Mesenchymal stem cell (in vitro differentiated cells and primary cell): Measurements from ENCODE around the gene LDLRAD3.

Experiments
- DNase-seq: peaks from one replicate; pipeline ENCODE4 v3.0.0-alpha.2; 2013
- H2AFZ ChIP-seq: one replicate; pipeline ENCODE4 v1.6.1; 2013; ENCODE audit warnings: low read depth, mild to moderate bottlenecking, control low read depth, inconsistent platforms, low read length, moderate library complexity
- H2AK5ac ChIP-seq: 2 replicates; pipeline ENCODE4 v1.6.1; 2013; ENCODE audit warnings: low read length, moderate library complexity, mild to moderate bottlenecking, inconsistent platforms; ENCODE audit not compliant: severe bottlenecking
- H2BK120ac ChIP-seq: one replicate; pipeline ENCODE4 v1.6.1; 2013; ENCODE audit warnings: low read depth, mild to moderate bottlenecking, inconsistent platforms, low read length, moderate library complexity
- H2BK12ac ChIP-seq, 2 experiments: one replicate each; pipeline ENCODE4 v1.6.1; 2013; ENCODE audit warnings: inconsistent platforms in 2 of 2, low read length in 2 of 2, mild to moderate bottlenecking in 2 of 2, moderate library complexity in 2 of 2, control low read depth in 1 of 2
- H2BK15ac ChIP-seq: one replicate; pipeline ENCODE4 v1.6.1; 2013; ENCODE audit warnings: mild to moderate bottlenecking, low read depth, inconsistent platforms; ENCODE audit not compliant: poor library complexity, severe bottlenecking
- H2BK5ac ChIP-seq: 2 replicates; pipeline ENCODE4 v1.6.1; 2013; ENCODE audit warnings: low read depth, mild to moderate bottlenecking, low read length, control low read depth, inconsistent platforms; ENCODE audit not compliant: poor library complexity, severe bottlenecking
- H3K14ac ChIP-seq, 2 experiments: one replicate each; pipeline ENCODE4 v1.6.1; 2013; ENCODE audit warnings: inconsistent platforms in 2 of 2, low read length in 2 of 2, control low read depth in 1 of 2, mild to moderate bottlenecking in 1 of 2, moderate library complexity in 1 of 2
- H3K18ac ChIP-seq, 2 experiments: one replicate each; pipeline ENCODE4 v1.6.1; 2013; ENCODE audit warnings: inconsistent platforms in 2 of 2, low read length in 2 of 2, control low read depth in 1 of 2, low read depth in 1 of 2, mild to moderate bottlenecking in 1 of 2
- H3K23ac ChIP-seq, 2 experiments: one replicate each; pipeline ENCODE4 v1.6.1; 2013; ENCODE audit warnings: inconsistent platforms in 2 of 2, low read length in 2 of 2, mild to moderate bottlenecking in 2 of 2, moderate library complexity in 2 of 2, control low read depth in 1 of 2
- H3K27ac ChIP-seq: 2 replicates; pipeline ENCODE4 v1.5.1; 2013; ENCODE audit warnings: mild to moderate bottlenecking, moderate library complexity, low read length, control low read depth, inconsistent platforms; ENCODE audit not compliant: poor library complexity, severe bottlenecking
- H3K27me3 ChIP-seq, 2 experiments: 2 replicates each; pipeline versions ENCODE4 v1.6.1 to v1.7.0; 2013; ENCODE audit warnings: low read length in 2 of 2, mild to moderate bottlenecking in 2 of 2, moderate library complexity in 2 of 2, control low read depth in 1 of 2, inconsistent platforms in 1 of 2; ENCODE audit not compliant: control insufficient read depth in 1 of 2, insufficient read depth in 1 of 2
- H3K36me3 ChIP-seq, 2 experiments: 2 replicates each; pipeline versions ENCODE4 v1.6.1 to v1.7.0; 2013; ENCODE audit warnings: low read length in 2 of 2, control low read depth in 1 of 2, inconsistent platforms in 1 of 2, low read depth in 1 of 2, mild to moderate bottlenecking in 1 of 2; ENCODE audit not compliant: insufficient read depth in 2 of 2, control insufficient read depth in 1 of 2
- H3K4ac ChIP-seq, 2 experiments: one replicate each; pipeline ENCODE4 v1.6.1; 2013; ENCODE audit warnings: inconsistent platforms in 2 of 2, low read length in 2 of 2, mild to moderate bottlenecking in 2 of 2, moderate library complexity in 2 of 2, control low read depth in 1 of 2, low read depth in 1 of 2
- H3K4me1 ChIP-seq: 2 replicates; pipeline ENCODE4 v1.6.1; 2013; ENCODE audit warnings: low read depth, low read length, control low read depth; ENCODE audit not compliant: control insufficient read depth, insufficient read depth
- H3K4me2 ChIP-seq: 2 replicates; pipeline ENCODE4 v1.6.1; 2013; ENCODE audit warnings: low read length, mild to moderate bottlenecking, inconsistent platforms; ENCODE audit not compliant: poor library complexity, severe bottlenecking
- H3K4me3 ChIP-seq, 2 experiments: 2 replicates each; pipeline versions ENCODE4 v1.5.1 to v1.7.0; 2013; ENCODE audit warnings: low read length in 2 of 2, mild to moderate bottlenecking in 2 of 2, control low read depth in 1 of 2, low read depth in 1 of 2; ENCODE audit not compliant: insufficient read depth in 1 of 2
- H3K79me1 ChIP-seq: replicated peaks from 2 replicates; pipeline ENCODE4 v1.6.1; 2013; ENCODE audit warnings: mild to moderate bottlenecking, control low read depth, low read length, inconsistent platforms; ENCODE audit not compliant: poor library complexity, severe bottlenecking
- H3K9ac ChIP-seq: 2 replicates; pipeline ENCODE4 v1.7.0; 2013; ENCODE audit warnings: mild to moderate bottlenecking, low read length, moderate library complexity
- H3K9me3 ChIP-seq: 2 replicates; pipeline ENCODE4 v1.7.0; 2013; ENCODE audit warnings: mild to moderate bottlenecking, low read length; ENCODE audit not compliant: control insufficient read depth
- H4K8ac ChIP-seq: one replicate; pipeline ENCODE4 v1.6.1; 2013; ENCODE audit warnings: inconsistent platforms, mild to moderate bottlenecking, low read length, moderate library complexity
- H4K91ac ChIP-seq: one replicate; pipeline ENCODE4 v1.6.1; 2013; ENCODE audit warnings: mild to moderate bottlenecking, low read length, inconsistent platforms
- WGBS: methylation state at CpG from one replicate; pipeline ENCODE4 v1.1.7; 2013; ENCODE audit warnings: mixed read lengths; 5-methylcytosine and 5-hydroxymethylcytosine counted together

The LDLRAD3 gene

DNA sequence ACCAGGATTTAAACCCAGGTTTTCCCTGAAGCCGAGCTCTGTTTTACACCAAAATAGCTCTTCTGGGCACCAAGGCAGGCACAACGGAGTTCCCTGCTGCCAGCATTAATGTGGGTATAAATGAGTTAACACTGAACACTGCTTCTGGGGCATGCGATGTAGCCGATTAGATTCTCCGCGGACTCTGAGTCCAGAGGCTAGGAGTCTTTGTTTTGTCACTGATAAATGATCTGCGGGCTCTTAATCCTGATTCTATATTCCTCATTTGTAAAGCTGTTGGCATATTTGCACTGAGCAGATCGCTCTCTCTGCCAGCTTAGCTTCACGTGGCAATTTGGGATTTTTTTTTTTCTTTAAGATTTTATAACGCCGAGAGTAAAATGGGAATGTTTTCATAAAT is 16.8 kb upstream of the LDLRAD3 start:
- Histone ChIP-seq H3K36me3 (no peaks in the 10 kb centered on the region), H4K8ac (no peak overlapping the region), H3K9me3 (peaks cover 2% of the 10 kb centered on the region), H2BK5ac (no peak overlapping the region), H3K9ac (peak overlapping the region; percentile 17), H3K4ac (no peak overlapping the region), H3K4me2 (no peak overlapping the region), H3K27ac (no peak overlapping the region), H2BK120ac (no peak overlapping the region), H3K23ac (no peak overlapping the region), H2BK15ac (no peak overlapping the region), H2AK5ac (no peak overlapping the region), H3K14ac (no peak overlapping the region), H3K4me1 (no peaks in the 10 kb centered on the region), H3K27me3 (no peaks in the 10 kb centered on the region), H3K4me3 (no peak overlapping the region), H4K91ac (no peak overlapping the region), H3K79me1 (no peaks in the 10 kb centered on the region), H3K18ac (no peak overlapping the region), H2AFZ (no peak overlapping the region), H2BK12ac (no peak overlapping the region)
- 80% methylated on average over 11 of the region's 11 CpGs for WGBS
- no peak for DNase-seq

DNA sequence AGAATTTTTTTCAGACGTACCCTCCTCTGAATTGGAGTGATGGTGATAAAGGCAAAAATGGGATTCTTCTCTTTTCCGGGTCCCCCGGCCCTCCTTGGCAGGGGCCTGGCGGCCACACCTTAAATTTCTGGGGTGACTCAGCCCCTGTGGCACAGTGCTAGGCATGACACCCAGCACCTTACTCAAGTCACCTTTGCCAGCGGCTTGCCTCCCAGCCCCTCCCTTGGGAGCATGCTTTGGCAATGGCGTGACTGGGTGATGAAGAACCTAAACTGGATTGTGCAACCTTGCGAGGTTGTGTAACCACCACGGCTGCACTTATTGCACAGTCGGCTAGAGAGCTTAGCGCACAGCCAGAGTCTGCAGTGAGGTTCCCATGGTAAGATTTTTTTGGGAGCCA is 16.2 kb upstream of the LDLRAD3 start:
- Histone ChIP-seq H2AFZ (no peak overlapping the region), H3K14ac (no peak overlapping the region), H3K4ac (no peak overlapping the region), H3K4me2 (no peak overlapping the region), H3K9me3 (peaks cover 2% of the 10 kb centered on the region), H2BK5ac (no peak overlapping the region), H3K9ac (peak overlapping the region; percentile 17), H3K27me3 (no peaks in the 10 kb centered on the region), H3K4me1 (no peaks in the 10 kb centered on the region), H3K36me3 (no peaks in the 10 kb centered on the region), H3K79me1 (no peaks in the 10 kb centered on the region), H3K27ac (no peak overlapping the region), H2BK15ac (no peak overlapping the region), H4K91ac (no peak overlapping the region), H2AK5ac (no peak overlapping the region), H4K8ac (no peak overlapping the region), H2BK12ac (peak overlapping the region in 1 of 2 experiments; percentile 25), H3K4me3 (no peak overlapping the region), H3K18ac (no peak overlapping the region), H3K23ac (no peak overlapping the region), H2BK120ac (no peak overlapping the region)
- 74% methylated on average over 10 of the region's 10 CpGs for WGBS
- DNase-seq = peak; percentile 32

DNA sequence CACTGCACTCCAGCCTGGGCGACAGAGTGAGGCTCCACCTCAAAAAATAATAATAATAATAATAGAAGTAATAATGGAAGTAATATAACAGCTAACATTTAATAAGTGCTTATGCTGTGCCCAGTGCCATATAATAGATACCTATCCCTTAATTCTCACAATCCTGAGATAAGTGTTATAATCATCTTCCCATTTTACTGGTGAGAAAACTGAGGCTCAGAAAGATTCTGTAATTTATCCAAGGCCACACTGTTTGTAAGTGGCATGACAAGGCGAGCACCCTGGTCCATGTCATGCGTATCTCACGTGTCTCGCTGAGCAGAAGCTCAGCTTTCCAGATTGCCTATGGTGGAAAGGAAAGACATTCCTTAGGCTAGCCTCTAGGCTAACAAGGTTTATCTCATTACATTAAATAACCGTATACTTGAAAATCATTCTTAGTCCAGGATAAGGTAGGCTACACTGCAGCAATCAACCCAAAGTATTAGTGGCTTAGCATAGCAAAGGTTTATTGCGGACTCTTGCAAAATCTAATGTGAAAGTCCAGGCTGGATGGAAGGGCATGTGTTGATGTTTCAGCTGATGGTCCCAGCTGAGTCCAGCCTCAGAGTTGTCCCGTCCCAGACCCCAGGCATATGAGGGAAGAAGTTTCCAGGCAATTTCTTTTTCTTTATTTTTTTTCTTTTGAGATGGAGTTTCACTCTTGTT is 15.0 kb upstream of the LDLRAD3 start:
- WGBS = 97% methylated on average over 6 of the region's 8 CpGs
- H3K36me3 ChIP-seq = no peaks in the 10 kb centered on the region
- H3K18ac ChIP-seq = no peak overlapping the region
- no peaks in the 10 kb centered on the region for H3K79me1 ChIP-seq
- H3K4me1 ChIP-seq = no peaks in the 10 kb centered on the region
- no peak overlapping the region for H3K4ac ChIP-seq
- no peak overlapping the region for H3K4me3 ChIP-seq
- no peak overlapping the region for H4K8ac ChIP-seq
- no peak overlapping the region for H4K91ac ChIP-seq
- no peaks in the 10 kb centered on the region for H3K27me3 ChIP-seq
- H2AFZ ChIP-seq = no peak overlapping the region
- H2BK12ac ChIP-seq = no peak overlapping the region
- no peak overlapping the region for H3K23ac ChIP-seq
- no peak overlapping the region for H2AK5ac ChIP-seq
- H3K14ac ChIP-seq = no peak overlapping the region
- DNase-seq = no peak
- no peak overlapping the region for H2BK15ac ChIP-seq
- H3K27ac ChIP-seq = no peak overlapping the region
- no peak overlapping the region for H2BK5ac ChIP-seq
- peaks cover 2% of the 10 kb centered on the region for H3K9me3 ChIP-seq
- H2BK120ac ChIP-seq = no peak overlapping the region
- no peak overlapping the region for H3K9ac ChIP-seq
- H3K4me2 ChIP-seq = no peak overlapping the region

DNA sequence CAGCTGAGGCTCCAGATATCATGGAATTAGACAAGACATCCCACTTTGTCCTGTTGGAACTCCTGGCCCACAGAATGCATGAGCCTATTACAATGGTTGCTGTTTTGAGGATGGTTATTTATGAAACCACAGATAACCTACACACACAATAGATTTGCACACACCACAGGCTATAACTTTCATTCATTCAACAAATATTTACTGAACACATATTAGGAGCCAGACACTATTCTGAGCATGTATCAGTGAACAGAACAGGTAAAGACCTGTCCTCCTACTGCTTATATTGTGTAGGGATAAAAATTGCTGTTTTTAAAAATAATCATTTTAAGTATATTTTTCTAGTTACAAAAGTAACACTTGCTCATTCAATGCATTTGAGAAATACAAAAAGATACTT is 13.4 kb upstream of the LDLRAD3 start:
- Histone ChIP-seq H3K27ac (no peak overlapping the region), H4K91ac (no peak overlapping the region), H3K27me3 (no peaks in the 10 kb centered on the region), H3K79me1 (no peaks in the 10 kb centered on the region), H3K18ac (no peak overlapping the region), H2BK5ac (no peak overlapping the region), H3K23ac (no peak overlapping the region), H3K4me3 (no peak overlapping the region), H3K36me3 (no peaks in the 10 kb centered on the region), H3K9me3 (peaks cover 2% of the 10 kb centered on the region), H2AK5ac (no peak overlapping the region), H3K4me2 (no peak overlapping the region), H2AFZ (no peak overlapping the region), H2BK15ac (no peak overlapping the region), H3K14ac (no peak overlapping the region), H2BK12ac (no peak overlapping the region), H3K4ac (no peak overlapping the region), H2BK120ac (no peak overlapping the region), H4K8ac (no peak overlapping the region), H3K9ac (no peak overlapping the region), H3K4me1 (no peaks in the 10 kb centered on the region)
- no peak for DNase-seq
